ENCODE results near the gene GFI1. TPM values are rescaled to one million over a fixed set of nuclear protein-coding genes. Genes with fewer than 3 reads are reported as not detected.

Gene GFI1
- total RNA-seq, 2 experiments from 2014 or later, result 87.8 to 101 TPM

DNA sequence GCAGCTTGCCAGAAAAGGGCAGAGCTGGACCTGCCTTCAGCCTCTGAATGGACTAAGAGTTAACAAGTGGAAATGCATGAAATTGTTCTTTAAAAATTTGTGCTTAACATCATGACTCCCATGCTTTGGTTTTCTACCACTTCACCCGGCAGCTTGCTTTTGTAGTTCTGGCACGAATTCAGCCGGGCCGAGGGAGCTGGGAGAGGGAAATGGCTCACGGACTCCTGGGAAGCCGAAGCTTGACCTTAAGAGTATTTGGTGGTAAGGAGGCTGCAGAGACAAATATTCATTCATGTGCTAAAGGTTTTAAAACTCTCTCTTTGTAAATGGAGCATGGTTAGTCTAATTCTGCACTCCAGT, 17.2 kb upstream of the GFI1 start:
- no peak overlapping the region for H3K4me3 Mint-ChIP-seq
- peaks cover 3% of the 10 kb centered on the region for H3K36me3 Mint-ChIP-seq
- H3K27ac Mint-ChIP-seq, result peak overlapping the region; percentile 31
- DNase-seq (no peak), ATAC-seq (no peak)
- CTCF ChIA-PET, result interaction anchor here (0.7 kb wide), 1 partner anchor 34 kb away, joined by 3 read pairs; no protein-coding TSS in a partner anchor
- peaks cover 38% of the 10 kb centered on the region for H3K4me1 Mint-ChIP-seq
- H3K9me3 Mint-ChIP-seq (ENCODE audit: low read depth), result no peaks in the 10 kb centered on the region
- no peaks in the 10 kb centered on the region for H3K27me3 Mint-ChIP-seq

DNA sequence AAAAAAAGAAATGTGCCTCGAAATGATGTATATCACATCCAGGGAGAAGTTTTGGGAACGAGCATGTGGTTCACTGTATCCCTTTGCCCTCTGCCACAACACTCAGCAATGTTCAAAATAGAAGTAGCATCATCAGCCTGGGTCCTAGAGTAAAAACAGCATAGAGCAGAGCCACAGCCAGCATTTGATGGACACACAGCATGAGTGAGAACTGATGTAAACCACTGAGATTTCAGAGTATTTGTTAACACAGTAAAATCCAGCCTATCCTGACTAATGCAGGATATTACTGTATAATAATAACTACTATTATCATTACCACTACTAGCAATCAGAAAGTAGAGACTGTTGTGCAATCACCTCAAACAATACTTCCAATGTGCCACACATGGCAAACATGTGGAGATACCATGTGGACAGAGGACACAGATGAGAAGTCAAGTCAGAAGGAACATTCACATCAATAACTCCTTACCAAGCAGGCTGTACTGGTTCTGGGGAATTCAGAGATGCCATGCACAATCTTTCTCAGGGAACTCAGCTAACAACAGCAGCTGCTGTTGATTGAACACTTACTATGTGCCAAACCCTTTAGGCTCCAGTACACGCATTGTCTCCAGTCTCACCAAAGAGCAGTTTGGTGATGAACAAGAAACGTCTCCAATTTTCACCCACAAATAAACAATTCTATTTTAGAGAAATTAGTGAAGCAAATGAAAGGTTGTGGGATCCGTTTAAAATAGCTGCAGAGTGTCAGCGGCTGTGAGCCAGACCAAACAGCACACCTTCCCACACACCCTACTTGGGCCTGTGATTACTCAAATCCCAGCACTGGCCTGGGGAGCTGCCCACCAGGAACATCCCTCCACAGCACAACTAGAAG, 16.6 kb upstream of the GFI1 start:
- DNase-seq (no peak), ATAC-seq (no peak)
- H3K27me3 Mint-ChIP-seq, result no peaks in the 10 kb centered on the region
- CTCF ChIA-PET, result interaction anchor here (0.7 to 1.1 kb wide), 2 partner anchors 28 to 35 kb away, joined by 3 read pairs; no protein-coding TSS in a partner anchor
- peaks cover 43% of the 10 kb centered on the region for H3K4me1 Mint-ChIP-seq
- H3K9me3 Mint-ChIP-seq (ENCODE audit: low read depth), result no peaks in the 10 kb centered on the region
- no peak overlapping the region for H3K4me3 Mint-ChIP-seq
- peak overlapping the region; percentile 12 for H3K27ac Mint-ChIP-seq
- peaks cover 5% of the 10 kb centered on the region for H3K36me3 Mint-ChIP-seq

DNA sequence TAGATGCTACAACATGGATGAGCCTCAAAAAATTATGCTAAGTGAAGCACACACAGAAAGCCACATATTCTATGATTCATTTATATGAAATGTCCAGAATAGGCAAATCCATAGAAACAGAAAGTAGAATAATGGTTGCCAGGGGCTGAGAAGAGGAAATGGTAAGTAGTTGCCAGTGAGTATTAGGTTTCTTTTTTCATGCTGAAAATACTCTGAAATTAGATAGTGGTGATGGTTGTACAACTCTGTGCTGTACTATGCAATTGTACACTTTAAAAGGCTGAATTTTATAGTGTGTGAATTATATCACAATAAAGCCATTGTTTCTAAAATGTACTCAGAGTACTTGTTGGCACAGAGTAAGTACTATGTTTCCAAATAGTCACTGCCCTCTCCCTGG, 15.5 kb upstream of the GFI1 start:
- H3K9me3 Mint-ChIP-seq (ENCODE audit: low read depth), result no peaks in the 10 kb centered on the region
- no peak for DNase-seq
- peaks cover 8% of the 10 kb centered on the region for H3K36me3 Mint-ChIP-seq
- H3K4me3 Mint-ChIP-seq, result no peak overlapping the region
- CTCF ChIA-PET, result interaction anchor here (1.1 kb wide), 1 partner anchor 29 kb away, joined by 3 read pairs; no protein-coding TSS in a partner anchor
- no peak overlapping the region for H3K27ac Mint-ChIP-seq
- peaks cover 45% of the 10 kb centered on the region for H3K4me1 Mint-ChIP-seq
- H3K27me3 Mint-ChIP-seq, result no peaks in the 10 kb centered on the region
- ATAC-seq, result peak; percentile 68

DNA sequence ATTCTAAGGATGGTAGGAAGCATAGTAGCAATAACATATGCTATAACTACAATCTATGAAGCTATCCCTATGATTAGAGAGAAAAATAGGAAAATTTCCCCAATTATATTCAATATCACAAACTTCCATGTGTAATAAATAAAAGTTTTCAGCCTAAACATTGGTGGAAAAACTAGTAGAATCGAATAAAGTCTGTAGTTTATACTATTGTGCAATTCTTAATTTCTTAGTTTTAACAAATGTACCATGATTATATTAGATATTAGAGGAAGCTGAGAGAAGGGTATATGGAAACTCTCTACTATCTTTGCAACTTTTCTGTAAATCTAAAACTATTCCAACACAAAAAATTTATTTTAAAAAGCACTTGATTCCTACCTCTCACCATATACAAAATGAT, 13.8 kb upstream of the GFI1 start:
- Mint-ChIP-seq H3K27ac (no peak overlapping the region), H3K4me1 (peaks cover 50% of the 10 kb centered on the region), H3K9me3 (ENCODE audit: low read depth) (no peaks in the 10 kb centered on the region), H3K27me3 (no peaks in the 10 kb centered on the region), H3K4me3 (no peak overlapping the region), H3K36me3 (peaks cover 7% of the 10 kb centered on the region)
- ATAC-seq (no peak), DNase-seq (no peak)
- CTCF ChIA-PET, result no interaction called here

DNA sequence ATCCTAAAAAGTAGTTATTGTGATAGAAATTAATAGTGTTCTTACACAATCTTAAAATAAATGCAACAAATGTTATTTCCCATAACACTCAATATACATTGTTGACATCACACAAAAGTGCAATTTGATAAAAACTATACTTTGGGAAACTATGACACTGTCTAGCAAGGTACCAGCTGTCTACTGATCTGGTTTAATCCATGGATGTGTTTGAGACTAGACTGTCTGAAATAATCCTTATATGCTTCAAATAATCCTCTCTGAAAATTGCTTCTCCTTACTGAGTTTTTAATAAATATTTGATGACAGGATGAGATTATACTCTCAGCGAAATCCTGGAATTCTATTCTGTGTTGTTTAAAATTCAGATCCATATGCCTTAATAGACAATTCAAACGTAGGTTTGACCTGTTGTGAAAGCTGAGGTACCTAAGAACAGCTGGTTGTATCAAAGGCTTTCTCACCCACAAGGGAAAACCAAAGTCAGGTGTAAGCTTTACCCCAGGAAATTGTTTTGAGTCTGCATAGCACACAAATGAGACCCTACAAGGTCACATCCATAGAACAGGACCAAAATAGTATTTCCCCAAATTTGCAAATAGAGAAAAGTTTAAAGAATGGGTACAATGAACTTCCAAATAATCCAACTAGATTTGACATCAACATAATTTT, 8.8 kb upstream of the GFI1 start:
- H3K36me3 Mint-ChIP-seq, result peaks cover 23% of the 10 kb centered on the region
- no peak overlapping the region for H3K4me3 Mint-ChIP-seq
- H3K27me3 Mint-ChIP-seq, result no peaks in the 10 kb centered on the region
- no peaks in the 10 kb centered on the region for H3K9me3 Mint-ChIP-seq (ENCODE audit: low read depth)
- DNase-seq, result no peak
- CTCF ChIA-PET, result interaction anchor here (2.6 kb wide), 1 partner anchor 9 kb away, joined by 13 read pairs; the partner anchor contains the start of gene GFI1
- ATAC-seq, result peak; percentile 70
- H3K4me1 Mint-ChIP-seq, result peaks cover 47% of the 10 kb centered on the region
- H3K27ac Mint-ChIP-seq, result no peak overlapping the region

DNA sequence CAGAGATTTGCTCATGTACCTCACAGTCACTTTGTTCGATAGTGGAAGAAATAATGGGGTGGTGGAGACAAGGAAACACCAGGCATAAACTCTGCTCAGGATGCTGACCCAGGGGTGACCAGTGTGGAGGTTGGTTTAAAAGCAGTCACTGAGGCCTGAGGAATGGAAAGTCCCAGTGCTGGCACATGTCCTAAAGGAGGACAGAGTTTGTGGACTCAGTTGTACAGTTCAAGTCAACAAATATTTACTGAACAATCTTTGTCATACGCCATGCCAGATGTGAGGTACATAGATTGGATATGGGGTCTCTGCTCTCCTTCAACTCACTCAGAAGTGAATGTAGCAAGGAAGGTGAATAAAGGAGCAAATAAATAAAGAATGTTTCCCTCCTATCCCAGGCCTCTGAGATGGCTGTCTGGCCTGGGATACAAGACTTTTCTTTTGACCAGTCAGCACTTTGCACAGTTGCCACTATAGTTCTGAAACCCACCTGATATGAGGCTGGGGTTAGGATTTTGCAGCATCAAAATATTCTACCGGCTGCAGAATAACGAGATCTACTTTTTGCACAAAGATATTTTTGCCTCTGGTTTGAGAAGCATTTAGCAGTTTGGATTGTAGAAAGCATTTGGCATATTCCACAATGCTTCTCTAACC, 7.9 kb upstream of the GFI1 start:
- Mint-ChIP-seq H3K36me3 (peaks cover 23% of the 10 kb centered on the region), H3K4me1 (peaks cover 47% of the 10 kb centered on the region), H3K9me3 (ENCODE audit: low read depth) (no peaks in the 10 kb centered on the region), H3K27me3 (no peaks in the 10 kb centered on the region), H3K27ac (no peak overlapping the region), H3K4me3 (no peak overlapping the region)
- no peak for ATAC-seq
- DNase-seq, result no peak
- CTCF ChIA-PET, result interaction anchor here (1.3 kb wide), 1 partner anchor 185 kb away, joined by 5 read pairs; no protein-coding TSS in a partner anchor

- no peaks in the 10 kb centered on the region for H3K27me3 Mint-ChIP-seq
- no peak for DNase-seq
- H3K27ac Mint-ChIP-seq, result no peak overlapping the region
- H3K4me1 Mint-ChIP-seq, result peaks cover 51% of the 10 kb centered on the region
- H3K9me3 Mint-ChIP-seq (ENCODE audit: low read depth), result no peaks in the 10 kb centered on the region
- H3K4me3 Mint-ChIP-seq, result no peak overlapping the region
- CTCF ChIA-PET, result interaction anchor here (1.3 kb wide), 1 partner anchor 183 kb away, joined by 5 read pairs; no protein-coding TSS in a partner anchor
- ATAC-seq, result no peak
- peaks cover 21% of the 10 kb centered on the region for H3K36me3 Mint-ChIP-seq
Observed at GRCh38 chr1:92493139-92493538, 6.4 kb upstream of the GFI1 start.

GRCh38 chr1:92488832-92489231, 2.1 kb upstream of the GFI1 start:
- DNase-seq (no peak), ATAC-seq (no peak)
- H3K27ac Mint-ChIP-seq, result peak overlapping the region; percentile 94
- peak overlapping the region; percentile 95 for H3K4me3 Mint-ChIP-seq
- H3K36me3 Mint-ChIP-seq, result peaks cover 20% of the 10 kb centered on the region
- peaks cover 34% of the 10 kb centered on the region for H3K4me1 Mint-ChIP-seq
- no peaks in the 10 kb centered on the region for H3K9me3 Mint-ChIP-seq (ENCODE audit: low read depth)
- CTCF ChIA-PET, result interaction anchor here (1.3 to 14.6 kb wide), 5 partner anchors 26 to 173 kb away, joined by 3 to 296 read pairs (median 4); no protein-coding TSS in a partner anchor
- H3K27me3 Mint-ChIP-seq, result no peaks in the 10 kb centered on the region

GRCh38 chr1:92488416-92488815, 1.7 kb upstream of the GFI1 start:
- no peaks in the 10 kb centered on the region for H3K9me3 Mint-ChIP-seq (ENCODE audit: low read depth)
- DNase-seq (no peak), ATAC-seq (no peak)
- CTCF ChIA-PET, result interaction anchor here (1.3 to 14.6 kb wide), 5 partner anchors 27 to 172 kb away, joined by 3 to 296 read pairs (median 4); no protein-coding TSS in a partner anchor
- no peaks in the 10 kb centered on the region for H3K27me3 Mint-ChIP-seq
- H3K27ac Mint-ChIP-seq, result peak overlapping the region; percentile 94
- peaks cover 32% of the 10 kb centered on the region for H3K4me1 Mint-ChIP-seq
- peaks cover 22% of the 10 kb centered on the region for H3K36me3 Mint-ChIP-seq
- peak overlapping the region; percentile 95 for H3K4me3 Mint-ChIP-seq

DNA sequence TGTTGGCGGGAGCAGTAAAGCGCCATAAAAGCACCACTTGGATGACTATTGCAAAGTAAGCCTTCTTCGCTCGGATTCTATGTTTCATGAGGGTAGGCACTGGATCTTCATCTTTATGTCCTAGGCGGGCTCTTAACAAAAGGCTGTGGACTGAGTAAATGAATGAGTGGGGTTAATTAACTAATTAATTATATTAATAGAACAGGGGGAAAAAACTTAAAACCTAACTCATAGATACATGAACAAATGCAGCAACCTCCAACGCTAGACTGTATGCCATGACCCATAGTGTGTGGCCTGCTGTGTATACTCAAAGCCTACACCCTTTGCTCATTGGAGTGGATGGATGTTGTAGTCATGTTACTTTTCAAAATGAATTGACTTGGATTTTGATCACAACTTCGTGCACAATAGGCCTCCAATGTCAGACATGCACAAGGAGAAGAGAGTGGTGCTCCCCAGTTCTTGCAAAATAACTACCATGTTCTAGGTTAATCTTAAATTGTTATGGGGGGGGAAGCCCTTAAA, 417 bp upstream of the GFI1 start:
- Mint-ChIP-seq H3K36me3 (peaks cover 19% of the 10 kb centered on the region), H3K4me3 (peak overlapping the region; percentile 95), H3K9me3 (ENCODE audit: low read depth) (no peaks in the 10 kb centered on the region), H3K27ac (peak overlapping the region; percentile 94), H3K27me3 (no peaks in the 10 kb centered on the region), H3K4me1 (peaks cover 30% of the 10 kb centered on the region)
- no peak for DNase-seq
- CTCF ChIA-PET, result interaction anchor here (0.8 to 14.6 kb wide), 19 partner anchors 9 to 189 kb away, joined by 3 to 296 read pairs (median 9); partner anchors contain the start of genes GLMN and RPAP2
- no peak for ATAC-seq

- peak; percentile 58 for ATAC-seq
- Mint-ChIP-seq H3K27me3 (no peaks in the 10 kb centered on the region), H3K4me1 (peaks cover 32% of the 10 kb centered on the region), H3K4me3 (peak overlapping the region; percentile 95), H3K9me3 (ENCODE audit: low read depth) (no peaks in the 10 kb centered on the region), H3K36me3 (peaks cover 32% of the 10 kb centered on the region), H3K27ac (peak overlapping the region; percentile 94)
- peak; percentile 95 for DNase-seq
- CTCF ChIA-PET, result interaction anchor here (0.7 to 14.6 kb wide), 34 partner anchors 8 to 186 kb away, joined by 3 to 296 read pairs (median 5); no protein-coding TSS in a partner anchor
Observed at GRCh38 chr1:92485381-92486250, 1.1 kb downstream of the GFI1 start.
